Tibial nerve (tissue), 4 donors: ENCODE measurements around the gene NADK. TPM values are rescaled to one million over a fixed set of nuclear protein-coding genes. Genes with fewer than 3 reads are reported as not detected.
"Not testable (repeated sequence)": the region's sequence is repeated elsewhere in the genome, so short reads cannot be mapped to it uniquely, and the experiment has no call there.

ENCODE experiments used
- DNase-seq, 2 donors: peaks; one replicate each; pipeline ENCODE4 v3.0.0-alpha.2; 2019; ENCODE audit warnings: low spot score in 2 of 2
- H3K27ac ChIP-seq, 4 donors: fragments of 200-600 bp; sonication (generic) in 3 of 4; one replicate each; pipeline ENCODE4 v1.5.1; 2017 to 2019; ENCODE audit warnings: mild to moderate bottlenecking in 1 of 4
- H3K27me3 ChIP-seq, 2 donors: fragments of 200-600 bp; sonication (generic) in 1 of 2; one replicate each; pipeline versions ENCODE4 v1.5.1 to v1.6.0; 2017 to 2019
- H3K36me3 ChIP-seq, 3 donors: fragments of 200-600 bp; sonication (generic); one replicate each; pipeline ENCODE4 v1.5.1; 2018 to 2019
- H3K4me1 ChIP-seq, 4 donors: fragments of 200-600 bp; sonication (generic) in 3 of 4; one replicate each; pipeline ENCODE4 v1.5.1; 2017 to 2019
- H3K4me3 ChIP-seq, 4 donors: fragments of 200-600 bp; sonication (generic) in 3 of 4; one replicate each; pipeline ENCODE4 v1.5.1; 2017 to 2019; ENCODE audit warnings: mild to moderate bottlenecking in 1 of 4, moderate library complexity in 1 of 4
- H3K9me3 ChIP-seq, 4 donors: fragments of 200-600 bp; sonication (generic) in 3 of 4; one replicate each; pipeline ENCODE4 v1.5.1; 2017 to 2019
- CTCF ChIP-seq, 5 experiments: fragments of 200-600 bp in 3 of 5; fragments of 450-650 bp in 2 of 5; sonication (generic) in 3 of 5; IDR thresholded peaks; one replicate each; pipeline ENCODE4 v1.5.1; 2016 to 2019; ENCODE audit warnings: antibody characterized with exemption in 5 of 5, mild to moderate bottlenecking in 3 of 5, moderate library complexity in 2 of 5
- EP300 ChIP-seq, 2 donors: sonication (generic); formaldehyde crosslinking; IDR thresholded peaks; one replicate each; pipeline ENCODE4 v1.6.1; 2017; ENCODE audit warnings: antibody characterized with exemption in 2 of 2, mild to moderate bottlenecking in 1 of 2
- POLR2A ChIP-seq, 2 donors: fragments of 450-650 bp; IDR thresholded peaks; one replicate each; pipeline ENCODE4 v1.6.1; 2017; ENCODE audit warnings: antibody characterized with exemption in 2 of 2, mild to moderate bottlenecking in 2 of 2, moderate library complexity in 2 of 2
- WGBS, 2 donors: methylation state at CpG; one replicate each; pipeline ENCODE4 v1.1.5; 2018; 5-methylcytosine and 5-hydroxymethylcytosine counted together
- total RNA-seq, 4 donors: library from RNA; depleted of rRNA; stranded (reverse); fragments of >200 nt; gene quantifications; one replicate each; pipeline ENCODE4 v1.1.0, GENCODE V29; 2016

Gene NADK
- total RNA-seq, 4 donors from 2014 or later, result 111 to 145 (median 119) TPM

GRCh38 chr1:1721201-1721600, 57.1 kb downstream of the NADK start:
- Histone ChIP-seq H3K9me3 (no peaks in the 10 kb centered on the region), H3K4me3 (no peak overlapping the region), H3K27ac (no peak overlapping the region), H3K27me3 (no peaks in the 10 kb centered on the region), H3K4me1 (peaks cover 0 to 3% (median 0%) of the 10 kb centered on the region in 4 donors), H3K36me3 (peaks cover 0 to 41% (median 6%) of the 10 kb centered on the region in 3 donors)
- DNase-seq, result no peak
- WGBS, 2 donors, result 79 to 80% methylated on average over 7 of the region's 7 CpGs
- no peak for TF ChIP-seq CTCF (IDR thresholded peaks at IDR 0.05)
- no peak for TF ChIP-seq POLR2A (IDR thresholded peaks at IDR 0.05)
- no peak for TF ChIP-seq EP300 (IDR thresholded peaks at IDR 0.05)

- peaks cover 0 to 37% (median 0%) of the 10 kb centered on the region in 3 donors for H3K36me3 ChIP-seq
- H3K4me3 ChIP-seq, DNase-seq, H3K9me3 ChIP-seq, H3K27me3 ChIP-seq, H3K4me1 ChIP-seq, H3K27ac ChIP-seq: not testable (repeated sequence)
- WGBS, 2 donors, result 72 to 80% methylated on average over 12 to 13 of the region's 18 CpGs
These were observed 63.0 kb downstream of the NADK start for GRCh38 chr1:1715109-1715883.

- not testable (repeated sequence) for DNase-seq, H3K27ac ChIP-seq, H3K9me3 ChIP-seq, H3K27me3 ChIP-seq, H3K4me1 ChIP-seq, H3K4me3 ChIP-seq
- peaks cover 0 to 42% (median 0%) of the 10 kb centered on the region in 3 donors for H3K36me3 ChIP-seq
- WGBS, 2 donors, result 100% methylated on average over 3 to 6 of the region's 20 CpGs
These were observed 70.4 kb downstream of the NADK start for GRCh38 chr1:1707897-1708296.

- DNase-seq, result not testable (repeated sequence)
These were observed 71.0 kb downstream of the NADK start for GRCh38 chr1:1707241-1707640.

GRCh38 chr1:1705623-1706022, 72.6 kb downstream of the NADK start:
- H3K4me1 ChIP-seq, H3K27ac ChIP-seq, H3K27me3 ChIP-seq, H3K4me3 ChIP-seq, H3K9me3 ChIP-seq, DNase-seq: not testable (repeated sequence)
- peaks cover 0 to 42% (median 0%) of the 10 kb centered on the region in 3 donors for H3K36me3 ChIP-seq
- WGBS, 2 donors, result 95% methylated on average over 5 of the region's 10 CpGs; no CpG with 5 or more reads in 1 of the 2 donors

More at GRCh38 chr1:1707241-1707640, 71.0 kb downstream of the NADK start:
- H3K4me3 ChIP-seq, H3K27ac ChIP-seq, H3K4me1 ChIP-seq, H3K9me3 ChIP-seq, H3K27me3 ChIP-seq: not testable (repeated sequence)
- H3K36me3 ChIP-seq, result peaks cover 0 to 42% (median 0%) of the 10 kb centered on the region in 3 donors
- 100% methylated on average over 5 of the region's 23 CpGs; no CpG with 5 or more reads in 1 of the 2 donors for WGBS, 2 donors

- not testable (repeated sequence) for DNase-seq, H3K4me3 ChIP-seq, H3K4me1 ChIP-seq, H3K27me3 ChIP-seq, H3K27ac ChIP-seq, H3K9me3 ChIP-seq
- peaks cover 0 to 42% (median 0%) of the 10 kb centered on the region in 3 donors for H3K36me3 ChIP-seq
- 89 to 90% methylated on average over 16 to 26 of the region's 27 CpGs for WGBS, 2 donors
These were observed 73.8 kb downstream of the NADK start for GRCh38 chr1:1704284-1704957.

- no peaks in the 10 kb centered on the region for H3K9me3 ChIP-seq
- H3K4me1 ChIP-seq, result no peaks in the 10 kb centered on the region
- 92 to 93% methylated on average over 14 to 22 of the region's 22 CpGs for WGBS, 2 donors
- H3K27me3 ChIP-seq, result no peaks in the 10 kb centered on the region
- H3K36me3 ChIP-seq, result peaks cover 0 to 42% (median 0%) of the 10 kb centered on the region in 3 donors
- H3K4me3 ChIP-seq, result no peak overlapping the region
- no peak for DNase-seq
- TF ChIP-seq POLR2A (IDR thresholded peaks at IDR 0.05) (no peak), CTCF (IDR thresholded peaks at IDR 0.05) (no peak)
- no peak overlapping the region for H3K27ac ChIP-seq
These were observed 74.5 kb downstream of the NADK start for GRCh38 chr1:1703796-1704195.

GRCh38 chr1:1702506-1702905, 75.8 kb downstream of the NADK start:
- H3K4me1 ChIP-seq, DNase-seq, H3K4me3 ChIP-seq, H3K9me3 ChIP-seq, H3K27me3 ChIP-seq, H3K27ac ChIP-seq: not testable (repeated sequence)
- H3K36me3 ChIP-seq, result peaks cover 0 to 34% (median 0%) of the 10 kb centered on the region in 3 donors
- WGBS, 2 donors, result 72 to 76% methylated on average over 10 to 14 of the region's 18 CpGs
